HUES6 (cell line): ENCODE results near the gene POTEJ.
"Not testable (repeated sequence)": the region's sequence is repeated elsewhere in the genome, so short reads cannot be mapped to it uniquely, and the experiment has no call there.

Source experiments
- H3K27ac ChIP-seq: 2 replicates; pipeline ENCODE4 v1.7.0; 2013; ENCODE audit warnings: low read depth, mild to moderate bottlenecking, low read length, inconsistent platforms
- H3K27me3 ChIP-seq: 2 replicates; pipeline ENCODE4 v1.6.1; 2013; ENCODE audit warnings: low read length; ENCODE audit not compliant: control insufficient read depth, insufficient read depth
- H3K36me3 ChIP-seq: 2 replicates; pipeline ENCODE4 v1.6.1; 2013; ENCODE audit warnings: low read length; ENCODE audit not compliant: control insufficient read depth, insufficient read depth
- H3K4me1 ChIP-seq: 2 replicates; pipeline ENCODE4 v1.6.1; 2013; ENCODE audit warnings: low read length; ENCODE audit not compliant: control insufficient read depth, insufficient read depth
- H3K4me3 ChIP-seq: 2 replicates; pipeline ENCODE4 v1.5.1; 2013; ENCODE audit warnings: low read depth, low read length
- H3K9ac ChIP-seq: one replicate; pipeline ENCODE4 v1.6.1; 2013; ENCODE audit warnings: mild to moderate bottlenecking, low read length
- H3K9me3 ChIP-seq: 2 replicates; pipeline ENCODE4 v1.6.1; 2013; ENCODE audit warnings: low read depth, low read length; ENCODE audit not compliant: control insufficient read depth, insufficient read depth

POTEJ gene

GRCh38 chr2:130609002-130609920, 2.0 kb upstream of the POTEJ start:
- H3K4me3 ChIP-seq, H3K27me3 ChIP-seq, H3K36me3 ChIP-seq, H3K9ac ChIP-seq, H3K9me3 ChIP-seq, H3K4me1 ChIP-seq, H3K27ac ChIP-seq: not testable (repeated sequence)

GRCh38 chr2:130610486-130610885, 754 bp upstream of the POTEJ start:
- not testable (repeated sequence) for H3K27me3 ChIP-seq, H3K4me3 ChIP-seq, H3K9me3 ChIP-seq, H3K36me3 ChIP-seq, H3K27ac ChIP-seq, H3K9ac ChIP-seq, H3K4me1 ChIP-seq

GRCh38 chr2:130628784-130629475, 17.7 kb downstream of the POTEJ start:
- not testable (repeated sequence) for H3K27ac ChIP-seq, H3K27me3 ChIP-seq, H3K9ac ChIP-seq, H3K9me3 ChIP-seq, H3K36me3 ChIP-seq, H3K4me3 ChIP-seq, H3K4me1 ChIP-seq

GRCh38 chr2:130638973-130639372, 27.7 kb downstream of the POTEJ start:
- not testable (repeated sequence) for H3K27me3 ChIP-seq, H3K27ac ChIP-seq, H3K4me1 ChIP-seq, H3K9me3 ChIP-seq, H3K36me3 ChIP-seq, H3K9ac ChIP-seq, H3K4me3 ChIP-seq

GRCh38 chr2:130641688-130642087, 30.4 kb downstream of the POTEJ start:
- H3K27ac ChIP-seq, H3K27me3 ChIP-seq, H3K9ac ChIP-seq, H3K36me3 ChIP-seq, H3K4me1 ChIP-seq, H3K9me3 ChIP-seq, H3K4me3 ChIP-seq: not testable (repeated sequence)

- not testable (repeated sequence) for H3K27me3 ChIP-seq, H3K4me1 ChIP-seq, H3K36me3 ChIP-seq, H3K4me3 ChIP-seq, H3K27ac ChIP-seq, H3K9me3 ChIP-seq, H3K9ac ChIP-seq
Measured at GRCh38 chr2:130649285-130649684, 38.0 kb downstream of the POTEJ start.

GRCh38 chr2:130664506-130664905, 53.3 kb downstream of the POTEJ start:
- not testable (repeated sequence) for H3K4me3 ChIP-seq, H3K9ac ChIP-seq, H3K9me3 ChIP-seq, H3K27ac ChIP-seq, H3K27me3 ChIP-seq, H3K4me1 ChIP-seq, H3K36me3 ChIP-seq

GRCh38 chr2:130665596-130665995, 54.4 kb downstream of the POTEJ start:
- H3K27ac ChIP-seq, H3K4me1 ChIP-seq, H3K9me3 ChIP-seq, H3K9ac ChIP-seq, H3K4me3 ChIP-seq, H3K36me3 ChIP-seq, H3K27me3 ChIP-seq: not testable (repeated sequence)

GRCh38 chr2:130667516-130667915, 56.3 kb downstream of the POTEJ start:
- H3K9ac ChIP-seq: not testable (repeated sequence)

GRCh38 chr2:130670026-130670745, 58.9 kb downstream of the POTEJ start:
- not testable (repeated sequence) for H3K4me3 ChIP-seq, H3K36me3 ChIP-seq, H3K27me3 ChIP-seq, H3K27ac ChIP-seq, H3K9me3 ChIP-seq, H3K9ac ChIP-seq, H3K4me1 ChIP-seq

More at GRCh38 chr2:130667516-130667915, 56.3 kb downstream of the POTEJ start:
- not testable (repeated sequence) for H3K4me1 ChIP-seq, H3K27ac ChIP-seq, H3K27me3 ChIP-seq, H3K36me3 ChIP-seq, H3K9me3 ChIP-seq, H3K4me3 ChIP-seq
